HCT116 (cell line): ENCODE results near the gene IL1RAP.

Experiments
- EGR1 ChIP-seq: IDR thresholded peaks from 2 replicates; pipeline ENCODE4 v1.6.1; 2012; ENCODE audit warnings: low read depth
- EZH2phosphoT487 ChIP-seq: fragments of 200-600 bp; IDR thresholded peaks from 2 replicates; pipeline ENCODE4 v1.6.1; 2018; ENCODE audit warnings: antibody characterized with exemption, borderline replicate concordance
- POLR2A ChIP-seq: IDR thresholded peaks from 2 replicates; pipeline ENCODE4 v1.7.0; 2011; ENCODE audit warnings: borderline replicate concordance; ENCODE audit not compliant: insufficient read depth, insufficient read length; ENCODE audit errors: extremely low read depth
- POLR2AphosphoS5 ChIP-seq: IDR thresholded peaks from 2 replicates; pipeline ENCODE4 v1.6.1; 2011; ENCODE audit warnings: mild to moderate bottlenecking, low read depth, low read length, moderate library complexity
- SIN3A ChIP-seq: IDR thresholded peaks from 2 replicates; pipeline ENCODE4 v1.6.1; 2012; ENCODE audit warnings: low read depth
- TF ChIP-seq, protein P1 (sequence below), 3 experiments: fragments of 200-600 bp in 1 of 3; sonication (generic) in 1 of 3; IDR thresholded peaks in 2 of 3; conservative IDR thresholded peaks in 1 of 3; 2 replicates each; pipeline ENCODE4 v1.5.1; 2012 to 2017; ENCODE audit warnings: low read depth in 2 of 3, low read length in 2 of 3, antibody characterized with exemption in 1 of 3, borderline replicate concordance in 1 of 3, control low read depth in 1 of 3, mild to moderate bottlenecking in 1 of 3, mixed read lengths in 1 of 3, mixed run types in 1 of 3, moderate library complexity in 1 of 3; ENCODE audit not compliant: insufficient read depth in 1 of 3
- TF ChIP-seq, protein P2 (sequence below): IDR thresholded peaks from 2 replicates; pipeline ENCODE4 v1.6.1; 2012
- TF ChIP-seq, protein P3 (sequence below): IDR thresholded peaks from 2 replicates; pipeline ENCODE4 v1.6.1; 2011; ENCODE audit warnings: mild to moderate bottlenecking, low read length, moderate library complexity; ENCODE audit not compliant: insufficient replicate concordance; ENCODE audit errors: extremely low read depth
- TF ChIP-seq, protein P4 (sequence below): IDR thresholded peaks from 2 replicates; pipeline ENCODE4 v1.6.1; 2012; ENCODE audit warnings: low read depth

DNA sequence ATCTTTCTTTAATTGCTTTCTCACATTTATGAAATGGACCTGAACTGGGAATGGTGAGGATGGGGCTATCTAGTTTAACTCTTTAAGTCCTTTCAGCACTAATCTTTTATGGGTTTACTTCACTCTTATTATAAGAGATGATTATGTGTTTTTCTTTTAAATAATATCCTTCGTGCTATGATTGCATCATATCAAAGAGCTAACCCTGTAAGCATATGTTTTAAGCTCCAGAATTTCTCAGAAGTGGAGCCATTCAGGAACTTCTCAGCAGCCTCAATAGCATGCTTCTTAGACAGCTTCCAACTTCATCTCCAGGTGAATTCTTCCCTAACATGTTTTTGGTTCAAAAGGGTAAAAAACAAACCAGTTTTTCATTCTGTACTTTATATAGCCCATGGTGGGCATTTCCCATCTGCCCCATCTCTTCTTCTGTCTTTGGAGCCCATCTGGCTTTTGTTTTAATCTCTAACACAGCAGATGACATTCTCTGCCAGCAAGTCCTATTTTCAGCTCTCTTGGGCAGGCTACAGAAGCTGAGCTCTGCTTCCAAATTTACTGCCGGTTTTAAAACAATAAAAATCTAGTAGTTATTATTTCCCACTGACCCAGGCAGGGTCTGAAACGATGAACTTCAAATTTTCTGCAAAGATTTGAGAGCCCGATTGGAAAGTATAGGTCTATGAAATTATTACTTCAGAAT lies 26.8 kb upstream of the IL1RAP start:
- TF ChIP-seq, protein P1, sequence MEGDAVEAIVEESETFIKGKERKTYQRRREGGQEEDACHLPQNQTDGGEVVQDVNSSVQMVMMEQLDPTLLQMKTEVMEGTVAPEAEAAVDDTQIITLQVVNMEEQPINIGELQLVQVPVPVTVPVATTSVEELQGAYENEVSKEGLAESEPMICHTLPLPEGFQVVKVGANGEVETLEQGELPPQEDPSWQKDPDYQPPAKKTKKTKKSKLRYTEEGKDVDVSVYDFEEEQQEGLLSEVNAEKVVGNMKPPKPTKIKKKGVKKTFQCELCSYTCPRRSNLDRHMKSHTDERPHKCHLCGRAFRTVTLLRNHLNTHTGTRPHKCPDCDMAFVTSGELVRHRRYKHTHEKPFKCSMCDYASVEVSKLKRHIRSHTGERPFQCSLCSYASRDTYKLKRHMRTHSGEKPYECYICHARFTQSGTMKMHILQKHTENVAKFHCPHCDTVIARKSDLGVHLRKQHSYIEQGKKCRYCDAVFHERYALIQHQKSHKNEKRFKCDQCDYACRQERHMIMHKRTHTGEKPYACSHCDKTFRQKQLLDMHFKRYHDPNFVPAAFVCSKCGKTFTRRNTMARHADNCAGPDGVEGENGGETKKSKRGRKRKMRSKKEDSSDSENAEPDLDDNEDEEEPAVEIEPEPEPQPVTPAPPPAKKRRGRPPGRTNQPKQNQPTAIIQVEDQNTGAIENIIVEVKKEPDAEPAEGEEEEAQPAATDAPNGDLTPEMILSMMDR (IDR thresholded peaks at IDR 0.05 in 2 of 3, conservative IDR thresholded peaks at IDR 0.05 in 1 of 3; ENCODE audit: borderline replicate concordance in 1 of 3, insufficient read depth in 1 of 3, low read depth in 2 of 3, low read length in 2 of 3) = no peak
- TF ChIP-seq POLR2A (no peak), EGR1 (no peak), SIN3A (no peak), POLR2AphosphoS5 (no peak), EZH2phosphoT487 (no peak)
- TF ChIP-seq, protein P2, sequence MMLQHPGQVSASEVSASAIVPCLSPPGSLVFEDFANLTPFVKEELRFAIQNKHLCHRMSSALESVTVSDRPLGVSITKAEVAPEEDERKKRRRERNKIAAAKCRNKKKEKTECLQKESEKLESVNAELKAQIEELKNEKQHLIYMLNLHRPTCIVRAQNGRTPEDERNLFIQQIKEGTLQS = no peak
- TF ChIP-seq, protein P3, sequence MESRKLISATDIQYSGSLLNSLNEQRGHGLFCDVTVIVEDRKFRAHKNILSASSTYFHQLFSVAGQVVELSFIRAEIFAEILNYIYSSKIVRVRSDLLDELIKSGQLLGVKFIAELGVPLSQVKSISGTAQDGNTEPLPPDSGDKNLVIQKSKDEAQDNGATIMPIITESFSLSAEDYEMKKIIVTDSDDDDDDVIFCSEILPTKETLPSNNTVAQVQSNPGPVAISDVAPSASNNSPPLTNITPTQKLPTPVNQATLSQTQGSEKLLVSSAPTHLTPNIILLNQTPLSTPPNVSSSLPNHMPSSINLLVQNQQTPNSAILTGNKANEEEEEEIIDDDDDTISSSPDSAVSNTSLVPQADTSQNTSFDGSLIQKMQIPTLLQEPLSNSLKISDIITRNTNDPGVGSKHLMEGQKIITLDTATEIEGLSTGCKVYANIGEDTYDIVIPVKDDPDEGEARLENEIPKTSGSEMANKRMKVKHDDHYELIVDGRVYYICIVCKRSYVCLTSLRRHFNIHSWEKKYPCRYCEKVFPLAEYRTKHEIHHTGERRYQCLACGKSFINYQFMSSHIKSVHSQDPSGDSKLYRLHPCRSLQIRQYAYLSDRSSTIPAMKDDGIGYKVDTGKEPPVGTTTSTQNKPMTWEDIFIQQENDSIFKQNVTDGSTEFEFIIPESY = no peak
- TF ChIP-seq, protein P4, sequence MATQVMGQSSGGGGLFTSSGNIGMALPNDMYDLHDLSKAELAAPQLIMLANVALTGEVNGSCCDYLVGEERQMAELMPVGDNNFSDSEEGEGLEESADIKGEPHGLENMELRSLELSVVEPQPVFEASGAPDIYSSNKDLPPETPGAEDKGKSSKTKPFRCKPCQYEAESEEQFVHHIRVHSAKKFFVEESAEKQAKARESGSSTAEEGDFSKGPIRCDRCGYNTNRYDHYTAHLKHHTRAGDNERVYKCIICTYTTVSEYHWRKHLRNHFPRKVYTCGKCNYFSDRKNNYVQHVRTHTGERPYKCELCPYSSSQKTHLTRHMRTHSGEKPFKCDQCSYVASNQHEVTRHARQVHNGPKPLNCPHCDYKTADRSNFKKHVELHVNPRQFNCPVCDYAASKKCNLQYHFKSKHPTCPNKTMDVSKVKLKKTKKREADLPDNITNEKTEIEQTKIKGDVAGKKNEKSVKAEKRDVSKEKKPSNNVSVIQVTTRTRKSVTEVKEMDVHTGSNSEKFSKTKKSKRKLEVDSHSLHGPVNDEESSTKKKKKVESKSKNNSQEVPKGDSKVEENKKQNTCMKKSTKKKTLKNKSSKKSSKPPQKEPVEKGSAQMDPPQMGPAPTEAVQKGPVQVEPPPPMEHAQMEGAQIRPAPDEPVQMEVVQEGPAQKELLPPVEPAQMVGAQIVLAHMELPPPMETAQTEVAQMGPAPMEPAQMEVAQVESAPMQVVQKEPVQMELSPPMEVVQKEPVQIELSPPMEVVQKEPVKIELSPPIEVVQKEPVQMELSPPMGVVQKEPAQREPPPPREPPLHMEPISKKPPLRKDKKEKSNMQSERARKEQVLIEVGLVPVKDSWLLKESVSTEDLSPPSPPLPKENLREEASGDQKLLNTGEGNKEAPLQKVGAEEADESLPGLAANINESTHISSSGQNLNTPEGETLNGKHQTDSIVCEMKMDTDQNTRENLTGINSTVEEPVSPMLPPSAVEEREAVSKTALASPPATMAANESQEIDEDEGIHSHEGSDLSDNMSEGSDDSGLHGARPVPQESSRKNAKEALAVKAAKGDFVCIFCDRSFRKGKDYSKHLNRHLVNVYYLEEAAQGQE = no peak
